GM19397 (cell line): ENCODE data around the gene CSNK1A1.

Experiments
- ATAC-seq: cut with Tn5 transposase; IDR thresholded peaks from one replicate; pipeline ENCODE4 v1.9.1; 2021; ENCODE audit warnings: mild to moderate bottlenecking, moderate library complexity; ENCODE audit not compliant: unreplicated experiment

The CSNK1A1 gene

DNA sequence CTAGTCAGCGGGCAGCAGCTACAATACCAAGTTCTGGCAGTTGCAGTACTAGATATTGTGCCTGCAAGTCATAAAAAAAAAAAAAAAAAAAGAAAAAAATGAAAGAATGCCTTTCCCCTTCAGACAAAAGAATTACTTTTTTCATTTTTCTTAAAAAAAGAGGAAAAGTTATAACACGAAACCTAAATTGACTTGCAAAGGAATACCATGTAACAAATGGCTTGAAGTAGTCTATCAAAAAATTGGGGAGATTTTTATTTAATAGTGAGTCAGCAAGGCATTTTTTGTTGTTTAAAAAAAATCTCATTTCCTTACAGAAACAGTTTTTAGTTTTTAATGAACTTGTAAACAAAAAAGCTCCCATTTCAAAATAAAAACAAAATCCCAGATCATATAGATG lies 55.6 kb downstream of the CSNK1A1 start:
- no peak for ATAC-seq

DNA sequence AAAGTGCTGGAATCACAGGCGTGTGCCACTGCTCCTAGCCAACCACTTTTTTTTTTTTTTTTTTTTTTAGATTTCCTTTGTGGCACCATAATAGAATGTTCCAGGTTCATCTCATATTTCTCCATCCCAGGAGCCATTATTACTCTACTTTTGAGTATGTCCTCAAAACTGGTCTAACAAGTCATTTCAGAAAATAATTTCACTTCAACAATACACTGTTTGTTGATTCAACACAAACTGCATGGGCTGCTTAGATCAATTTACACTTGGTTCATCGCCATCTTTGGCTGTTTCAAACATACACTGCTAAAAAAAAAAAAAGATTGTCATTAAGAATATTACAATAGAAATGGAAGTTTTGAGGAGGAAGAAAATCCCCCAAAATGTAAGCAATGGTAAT lies 57.9 kb downstream of the CSNK1A1 start:
- no peak for ATAC-seq

DNA sequence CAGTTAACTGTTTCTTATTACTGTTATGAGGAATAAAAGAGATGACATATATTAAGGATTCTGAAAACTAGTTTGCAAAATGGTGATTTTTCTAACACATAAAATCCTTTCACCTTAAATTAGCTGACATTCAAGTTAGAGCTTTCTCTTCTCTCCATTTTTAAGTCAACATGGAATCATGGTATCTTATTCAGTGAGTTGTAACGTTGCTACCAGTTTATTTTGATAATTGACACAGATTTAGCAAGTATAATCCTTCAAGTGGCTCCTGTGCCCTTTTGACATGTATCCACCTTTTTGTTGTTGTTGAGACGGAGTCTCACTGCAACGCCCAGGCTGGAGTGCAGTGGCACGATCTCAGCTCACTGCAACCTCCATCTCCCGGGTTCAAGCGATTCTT lies 58.5 kb downstream of the CSNK1A1 start:
- ATAC-seq, result no peak

DNA sequence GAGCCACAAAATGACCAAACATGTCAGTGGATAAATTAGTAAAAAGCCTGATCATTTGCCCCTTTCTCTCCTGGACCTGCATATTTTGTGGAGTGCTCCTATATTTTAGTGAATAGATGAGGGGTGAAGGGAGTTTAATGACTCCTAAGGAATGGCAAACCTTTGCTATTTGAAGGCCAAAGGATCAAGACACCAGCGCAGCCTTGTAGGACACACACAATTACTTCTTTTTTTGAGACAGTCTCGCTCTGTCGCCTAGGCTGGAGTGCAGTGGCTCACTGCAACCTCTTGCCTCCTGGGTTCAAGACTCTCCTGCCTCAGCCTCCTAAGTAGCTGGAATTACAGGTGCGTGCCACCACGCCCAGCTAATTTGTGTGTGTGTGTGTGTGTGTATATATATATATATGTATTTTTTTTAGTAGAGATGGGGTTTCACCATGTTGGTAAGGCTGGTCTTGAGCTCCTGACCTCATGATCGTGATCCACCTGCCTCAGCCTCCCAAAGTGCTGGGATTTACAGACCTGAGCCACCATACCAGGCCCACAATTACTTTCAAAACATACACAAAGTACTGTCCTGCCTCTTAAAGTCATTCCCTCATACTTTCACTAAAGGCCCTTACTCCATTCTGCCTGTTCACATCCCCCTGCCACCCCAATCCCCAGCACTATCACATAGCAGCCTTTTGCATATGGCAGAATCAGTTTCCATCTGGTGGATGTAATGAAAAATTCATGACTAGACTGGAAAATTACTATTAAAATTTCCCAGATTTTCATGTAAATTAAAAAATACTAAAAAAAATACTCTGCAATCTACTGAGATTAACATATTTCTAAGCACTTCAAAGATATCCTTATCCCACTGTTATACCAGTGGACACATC lies 60.4 kb downstream of the CSNK1A1 start:
- no peak for ATAC-seq

DNA sequence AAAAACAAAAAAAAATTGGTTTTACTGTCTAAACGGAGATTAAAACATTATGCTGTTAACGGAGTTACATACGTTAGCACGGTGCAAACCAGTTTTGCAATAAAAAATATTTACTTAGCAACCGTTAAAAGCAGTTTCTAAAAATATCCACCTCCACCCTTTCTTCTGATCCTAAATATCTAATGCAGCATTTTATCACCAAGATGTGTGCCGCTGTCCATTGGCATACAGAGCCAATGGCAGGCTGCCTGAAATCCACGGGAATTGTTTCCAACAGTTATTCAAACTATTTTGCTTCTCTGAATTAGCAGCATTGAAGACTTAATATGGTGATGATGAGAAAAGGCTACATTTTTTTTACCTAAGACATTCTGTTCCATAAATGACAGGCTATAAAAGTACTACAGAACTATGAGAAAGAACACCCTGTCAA lies 61.6 kb downstream of the CSNK1A1 start:
- ATAC-seq, result no peak

DNA sequence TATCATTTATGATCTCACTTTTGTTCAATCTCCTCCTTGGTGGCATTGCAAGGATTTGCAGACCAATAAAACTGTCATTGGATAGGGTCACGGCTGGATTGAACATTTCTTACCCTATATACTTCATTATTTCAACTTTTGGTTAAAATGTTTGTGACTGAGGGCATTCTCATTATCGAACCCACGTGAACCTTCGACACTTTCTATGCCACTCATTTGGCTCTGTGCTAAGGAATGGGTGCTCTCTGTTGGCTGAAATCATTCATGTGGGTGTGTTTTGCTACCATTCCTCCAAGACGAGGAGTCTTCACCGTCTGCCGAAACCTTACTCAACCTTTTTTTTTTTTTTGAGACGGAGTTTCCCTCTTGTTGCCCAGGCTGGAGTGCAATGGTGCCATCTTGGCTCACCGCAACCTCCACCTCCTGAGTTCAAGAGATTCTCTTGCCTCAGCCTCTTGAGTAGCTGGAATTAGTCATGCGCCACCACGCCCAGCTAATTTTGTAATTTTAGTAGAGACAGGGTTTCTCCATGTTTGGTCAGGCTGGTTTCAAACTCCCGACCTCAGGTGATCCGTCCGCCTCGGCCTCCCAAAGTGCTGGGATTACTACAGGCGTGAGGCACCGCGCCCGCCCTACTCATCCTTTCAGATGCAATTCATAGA lies 62.5 kb downstream of the CSNK1A1 start:
- ATAC-seq, result no peak

DNA sequence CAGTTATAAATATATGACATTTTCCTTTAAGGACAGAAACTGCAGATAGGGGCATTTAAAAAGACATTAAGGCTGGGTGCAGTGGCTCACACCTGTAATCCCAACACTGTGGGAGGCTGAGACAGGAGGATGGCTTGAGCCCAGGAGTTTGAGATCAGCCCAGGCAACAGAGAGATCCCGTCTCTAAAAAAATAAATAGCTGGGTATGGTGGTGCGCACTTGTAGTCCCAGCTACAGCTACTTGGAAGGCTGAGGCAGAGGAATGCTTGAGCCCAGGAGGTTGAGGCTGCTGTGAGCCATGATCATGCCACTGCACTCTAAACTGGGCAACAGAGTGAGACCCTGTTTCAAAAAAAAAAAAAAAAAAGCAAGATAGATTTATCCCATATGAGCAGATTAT lies 63.6 kb downstream of the CSNK1A1 start:
- no peak for ATAC-seq

DNA sequence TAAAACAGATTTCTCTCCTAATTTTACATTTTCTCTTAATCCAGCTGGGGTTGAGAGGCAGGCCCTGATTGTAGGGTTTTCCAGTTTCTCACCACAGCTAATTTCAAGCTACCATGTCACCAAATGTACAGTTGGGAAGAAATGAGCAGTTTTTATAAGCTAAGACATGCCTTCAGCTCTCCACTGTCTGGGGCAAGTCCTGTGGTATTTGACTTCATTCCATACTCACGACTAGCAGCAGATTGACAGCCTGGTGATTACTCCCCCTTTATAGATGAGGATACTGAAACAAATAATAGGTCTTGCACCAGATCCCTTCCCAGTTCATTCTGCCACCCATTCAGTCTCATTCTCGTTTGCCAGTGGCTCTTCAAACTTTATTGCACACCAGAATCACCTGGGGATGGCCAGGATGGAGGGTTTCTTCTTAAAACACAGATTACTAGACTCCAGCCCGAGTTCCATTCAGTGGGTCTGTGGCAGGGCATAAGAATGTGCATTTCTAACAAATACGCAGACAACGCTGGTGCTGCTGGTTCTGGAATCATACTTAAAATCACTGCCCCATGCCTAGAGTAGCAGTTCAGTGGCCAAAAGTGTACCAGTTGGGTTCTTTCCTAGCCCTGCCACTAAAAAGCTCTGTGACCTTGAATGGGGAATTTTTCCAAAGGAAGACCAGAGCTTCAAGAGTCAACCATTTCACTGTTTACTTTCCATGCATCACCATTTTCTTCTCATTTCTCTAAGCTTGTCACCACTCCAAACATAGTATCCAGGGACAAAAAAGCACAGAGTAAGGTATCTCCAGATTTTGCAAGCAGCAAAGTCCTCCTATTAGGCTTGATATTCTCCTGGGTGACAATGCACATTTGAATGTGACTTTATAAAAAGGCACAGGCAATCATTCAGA lies 64.3 kb downstream of the CSNK1A1 start:
- no peak for ATAC-seq

DNA sequence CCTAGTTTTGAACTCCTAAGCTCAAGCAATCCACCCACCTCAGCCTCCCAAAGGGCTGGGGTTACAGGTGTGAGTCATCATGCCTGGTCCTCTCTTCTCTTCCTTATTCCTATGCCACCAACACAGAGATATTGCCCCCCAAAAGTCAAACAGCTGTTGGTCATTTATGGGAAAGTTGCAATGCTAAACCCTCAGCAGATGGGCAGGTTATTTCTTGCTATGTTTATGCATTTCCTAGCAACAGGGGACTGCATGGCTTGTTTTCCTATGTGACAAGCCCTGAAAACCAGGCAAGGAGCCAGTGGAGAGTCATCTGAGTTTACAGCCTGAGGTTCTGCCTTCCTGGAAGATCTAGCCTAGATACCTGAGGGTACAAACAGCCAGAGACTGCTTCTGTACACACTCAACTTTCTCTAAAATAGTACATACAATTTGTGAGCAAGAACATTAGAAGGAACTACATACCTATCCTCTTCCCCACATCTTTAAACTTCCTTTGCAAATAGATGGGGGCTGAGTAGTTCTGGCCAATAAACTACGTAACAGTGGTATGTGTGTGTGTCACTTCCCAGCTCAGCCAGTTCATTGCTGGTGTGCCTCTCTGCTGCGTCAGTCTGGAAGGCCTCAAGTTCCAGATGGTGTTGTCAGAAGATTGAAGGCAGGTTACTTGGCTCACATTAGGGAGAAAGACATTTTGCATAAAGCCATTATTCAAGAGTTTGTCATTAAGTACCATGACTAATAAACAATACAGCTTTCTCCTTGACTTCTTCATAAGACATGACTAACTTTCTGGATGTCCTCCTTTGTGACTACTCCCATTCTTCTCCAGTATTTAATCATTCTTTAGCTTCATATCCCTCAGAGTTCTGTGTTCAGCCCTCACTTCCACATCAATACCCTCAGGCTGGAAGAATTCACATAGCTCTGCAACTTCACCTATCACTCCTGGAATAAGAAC lies 65.3 kb downstream of the CSNK1A1 start:
- no peak for ATAC-seq

DNA sequence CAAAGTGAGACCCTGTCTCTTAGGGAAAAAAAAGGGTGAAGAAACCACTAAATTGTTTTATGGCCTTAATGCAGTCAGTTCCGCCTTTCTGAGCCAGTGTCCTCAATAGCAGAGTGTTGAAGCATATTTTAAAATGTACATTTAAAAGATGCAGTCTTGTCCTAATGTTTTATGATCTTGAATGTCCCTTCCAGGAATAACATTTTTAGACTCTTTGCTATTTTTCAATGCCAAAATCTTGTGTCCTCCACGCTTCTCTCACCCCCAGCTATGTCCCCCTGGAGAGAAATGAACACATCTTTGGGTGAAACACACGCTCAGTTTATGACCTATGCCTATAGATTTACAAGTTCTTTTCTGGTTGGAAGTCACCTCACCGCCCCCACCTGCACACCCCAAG lies 69.8 kb downstream of the CSNK1A1 start:
- ATAC-seq, result no peak

DNA sequence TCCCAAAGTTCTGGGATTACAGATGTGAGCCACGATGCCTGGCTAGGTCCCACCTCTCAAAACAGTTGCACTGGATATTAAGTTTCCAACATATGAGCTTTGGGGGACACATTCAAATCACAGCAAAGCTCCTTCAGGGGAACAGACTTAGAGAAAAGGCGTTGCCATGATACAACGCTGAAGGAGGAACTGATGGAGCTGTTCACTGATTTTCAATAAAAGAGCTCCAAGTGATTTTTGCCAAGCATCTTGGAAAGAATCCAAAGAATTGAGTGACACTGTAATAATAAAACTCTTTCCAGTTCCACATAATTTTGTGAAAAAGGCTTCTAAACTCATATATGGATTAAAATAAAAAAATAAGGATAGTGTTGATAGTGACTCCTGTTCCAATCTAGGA lies 72.5 kb downstream of the CSNK1A1 start:
- no peak for ATAC-seq

DNA sequence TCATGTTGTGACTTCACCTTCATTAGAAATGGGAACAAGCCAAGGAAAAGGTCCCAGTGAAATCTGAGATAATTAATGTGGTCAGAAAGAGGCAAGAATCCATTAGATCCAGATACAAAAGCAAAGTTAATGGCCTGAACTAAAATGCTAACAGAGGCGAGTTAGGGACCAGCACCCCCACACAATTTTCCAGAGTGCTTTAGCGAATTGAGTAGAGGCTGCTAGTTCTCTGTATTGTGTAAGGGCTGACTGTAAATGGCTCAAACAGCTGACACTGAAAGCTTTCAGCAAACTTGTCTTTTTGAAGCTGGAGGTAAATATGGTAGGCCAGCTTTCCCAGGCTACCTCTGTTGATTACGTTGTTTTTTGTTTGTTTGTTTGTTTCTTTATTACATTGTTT lies 75.5 kb downstream of the CSNK1A1 start:
- ATAC-seq, result no peak

DNA sequence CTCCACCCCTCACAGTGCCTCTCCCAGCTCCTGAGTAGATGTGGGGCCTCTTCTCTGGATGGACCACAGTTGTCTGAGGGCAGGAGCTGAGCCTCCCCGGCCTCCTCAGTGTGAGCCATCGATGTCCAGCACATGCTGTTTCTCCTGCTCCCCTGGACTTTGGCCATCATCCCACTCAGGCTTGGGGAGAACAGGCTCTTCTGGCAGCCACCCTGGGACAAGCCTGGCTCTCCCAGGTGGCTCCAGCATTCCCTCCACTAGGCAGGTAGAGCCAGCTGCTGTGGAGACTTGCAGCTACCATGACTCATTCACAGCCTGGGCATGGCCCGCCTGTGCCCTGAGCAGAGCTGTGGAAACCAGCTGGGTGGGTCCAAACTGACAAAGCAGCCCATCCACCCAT lies 77.0 kb downstream of the CSNK1A1 start:
- ATAC-seq, result no peak

DNA sequence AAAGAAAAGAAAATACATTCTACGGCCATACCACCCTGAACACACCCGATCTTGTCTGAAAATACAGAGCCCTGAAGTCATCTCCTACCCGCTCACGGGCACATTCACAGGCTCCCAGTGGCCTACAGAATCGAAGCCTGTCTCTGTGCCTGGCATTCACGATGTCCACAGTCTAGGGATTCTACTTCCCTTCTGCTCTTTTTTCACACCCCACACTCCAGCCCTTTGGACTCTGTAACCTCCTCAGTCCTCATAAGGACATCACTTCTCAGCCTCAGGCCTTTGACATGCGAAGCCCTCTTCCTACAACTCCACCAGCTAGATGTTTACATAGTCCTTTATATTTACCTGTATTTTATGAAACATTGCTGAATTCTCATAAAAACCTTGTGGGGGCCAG lies 77.8 kb downstream of the CSNK1A1 start:
- ATAC-seq, result no peak

DNA sequence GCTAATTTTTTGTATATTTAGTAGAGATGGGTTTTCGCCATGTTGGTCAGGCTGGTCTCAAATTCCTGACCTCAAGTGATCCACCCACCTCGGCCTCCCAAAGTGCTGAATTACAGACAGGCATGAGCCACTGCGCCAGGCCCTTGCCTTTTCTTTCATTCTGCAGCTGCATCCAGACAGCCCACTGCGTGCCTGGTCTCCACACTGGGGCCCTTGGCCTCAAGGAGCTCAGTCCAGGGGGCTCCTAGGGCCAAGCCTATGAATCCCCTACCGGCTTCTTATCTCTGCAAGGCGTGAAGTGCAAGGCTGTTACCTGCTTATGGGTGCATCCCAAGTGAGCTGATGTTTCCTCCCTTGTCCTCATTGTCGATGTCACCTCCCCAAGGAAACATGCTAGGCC lies 78.8 kb downstream of the CSNK1A1 start:
- no peak for ATAC-seq

DNA sequence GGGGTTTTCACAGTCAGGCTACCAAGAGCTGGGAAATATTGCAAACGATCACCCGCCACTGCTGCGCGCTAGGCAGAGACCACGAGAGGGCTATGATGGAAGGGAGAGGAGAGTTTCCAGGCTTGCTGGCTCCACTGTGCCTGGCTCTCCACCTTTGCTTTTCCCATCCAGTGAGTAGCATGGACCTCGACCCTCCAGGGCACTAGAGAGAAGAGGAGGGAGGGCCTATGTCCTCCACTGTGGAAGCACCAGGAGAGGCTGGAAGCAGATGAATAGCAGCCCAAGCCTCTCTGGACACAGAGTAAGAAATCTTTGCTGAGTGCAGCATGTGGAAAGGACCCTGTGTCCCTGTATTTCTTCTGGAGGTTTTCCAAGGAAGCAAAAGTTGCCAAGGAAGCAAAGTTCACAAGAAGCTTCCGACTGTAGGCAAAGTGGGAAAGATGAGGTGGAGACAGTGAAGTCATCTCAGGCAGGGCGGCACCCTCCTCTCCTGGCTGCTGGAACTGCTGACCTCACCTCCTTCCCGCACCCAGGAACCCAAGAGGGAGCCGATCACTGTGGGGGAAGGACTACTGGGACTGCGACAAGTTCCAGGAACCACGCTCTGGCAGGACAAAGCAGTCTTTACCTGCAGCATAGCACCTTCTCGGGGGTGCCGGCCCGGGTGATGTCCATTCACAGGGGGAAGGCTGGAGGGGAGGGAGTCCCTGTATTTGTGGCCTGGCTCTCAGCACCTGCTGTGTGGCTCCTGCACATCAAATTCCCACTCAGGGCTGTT lies 79.6 kb downstream of the CSNK1A1 start:
- ATAC-seq, result no peak

DNA sequence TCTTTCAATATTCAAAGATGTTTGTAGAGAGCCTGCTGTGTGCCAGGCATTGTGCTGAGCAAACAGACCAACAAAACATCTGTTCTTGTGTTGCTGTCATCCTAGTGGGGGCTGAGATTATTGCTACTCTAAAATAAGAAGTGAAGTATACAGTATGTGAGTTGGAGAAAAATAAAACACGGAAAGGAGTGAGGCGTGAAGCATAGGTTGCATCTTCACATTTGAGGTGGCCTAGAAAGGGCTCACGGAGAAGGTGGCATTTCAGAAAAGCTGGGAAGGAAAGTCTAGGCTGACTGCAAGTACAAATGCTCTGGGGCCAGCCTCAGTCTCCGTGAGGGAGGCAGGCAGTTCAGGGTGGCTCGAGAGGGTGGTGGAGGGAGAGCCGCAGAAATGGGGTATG lies 80.3 kb downstream of the CSNK1A1 start:
- ATAC-seq, result no peak

DNA sequence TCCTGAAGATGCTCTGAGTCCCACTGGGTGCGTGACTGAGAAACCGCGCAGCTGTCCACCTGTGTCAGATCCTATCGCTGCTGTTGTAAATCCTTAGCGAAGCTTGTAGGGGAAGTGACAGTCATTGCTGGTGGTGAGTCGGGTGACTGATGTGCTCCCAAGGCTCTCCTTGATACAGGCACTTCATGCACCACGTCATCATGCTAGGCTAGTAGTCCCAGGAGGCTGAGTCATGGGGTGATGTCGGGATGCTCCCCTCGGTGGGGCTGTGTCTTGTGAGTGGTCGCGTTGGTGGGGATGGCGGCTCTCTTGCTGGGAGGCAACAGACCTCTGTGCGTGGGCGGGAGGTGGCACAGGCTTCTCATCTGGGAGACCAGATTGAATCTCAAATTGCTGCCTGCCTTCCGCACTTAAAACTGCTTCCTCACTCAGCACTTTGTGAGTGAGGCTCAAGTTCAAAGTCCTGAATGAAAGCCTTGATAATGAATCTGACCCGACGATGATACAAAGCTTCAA lies 84.7 kb downstream of the CSNK1A1 start:
- ATAC-seq, result no peak

DNA sequence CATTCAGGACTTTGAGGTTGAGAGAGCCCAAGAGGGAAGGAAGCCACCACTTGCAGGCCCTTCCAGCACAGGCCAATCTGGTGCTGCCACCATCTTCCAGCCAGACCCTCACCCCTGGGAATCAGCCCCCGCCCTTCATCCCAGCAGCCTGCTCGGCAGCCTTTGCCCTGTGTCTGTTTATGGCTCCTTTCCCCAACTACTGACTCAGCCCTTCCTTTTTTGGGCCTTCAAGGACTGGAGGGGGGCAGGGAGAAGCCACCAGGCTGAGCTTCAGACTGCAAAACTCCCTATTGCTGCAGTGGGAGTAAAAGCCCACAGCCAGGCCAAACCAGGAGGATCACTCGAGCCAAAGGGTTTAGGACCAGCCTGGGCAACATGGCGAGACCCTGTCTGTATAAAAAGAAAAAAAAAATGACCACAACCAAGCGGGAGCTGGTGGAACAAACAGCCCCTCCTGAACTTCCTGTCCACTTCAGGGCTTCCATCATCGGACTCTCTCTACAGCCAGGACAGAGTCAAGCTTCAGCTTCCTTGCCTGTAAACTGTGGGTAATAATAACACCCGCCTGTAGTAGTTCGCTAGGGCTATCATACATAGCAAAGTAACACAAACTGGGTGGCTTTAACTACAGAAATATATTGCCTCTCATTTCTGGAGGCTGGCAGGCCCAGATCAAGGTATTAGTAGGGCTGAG lies 86.3 kb downstream of the CSNK1A1 start:
- no peak for ATAC-seq
